NCI-H524 treated with DMSO at 0.1 percent for 48 hours (cell line): Measurements from ENCODE around the gene LDLRAP1.

Experiments
- DNase-seq: peaks from one replicate; lab custom pipeline; 2025; lab: John Stamatoyannopoulos, UW

LDLRAP1 gene

GRCh38 chr1:25544243-25544764, 898 bp downstream of the LDLRAP1 start:
- DNase-seq, result no peak

- no peak for DNase-seq
Measured at GRCh38 chr1:25544819-25545218, 1.4 kb downstream of the LDLRAP1 start.

GRCh38 chr1:25545767-25546166, 2.4 kb downstream of the LDLRAP1 start:
- no peak for DNase-seq

- DNase-seq, result no peak
Measured at GRCh38 chr1:25546193-25546592, 2.8 kb downstream of the LDLRAP1 start.

GRCh38 chr1:25548601-25549000, 5.2 kb downstream of the LDLRAP1 start:
- no peak for DNase-seq

GRCh38 chr1:25549273-25550154, 6.1 kb downstream of the LDLRAP1 start:
- no peak for DNase-seq

GRCh38 chr1:25550155-25550506, 6.7 kb downstream of the LDLRAP1 start:
- DNase-seq, result no peak

- DNase-seq, result no peak
Measured at GRCh38 chr1:25550683-25551310, 7.4 kb downstream of the LDLRAP1 start.

- no peak for DNase-seq
Measured at GRCh38 chr1:25553749-25554429, 10.5 kb downstream of the LDLRAP1 start.

- DNase-seq, result no peak
Measured at GRCh38 chr1:25554430-25554780, 11.0 kb downstream of the LDLRAP1 start.

GRCh38 chr1:25554886-25555752, 11.7 kb downstream of the LDLRAP1 start:
- no peak for DNase-seq

GRCh38 chr1:25555753-25556092, 12.3 kb downstream of the LDLRAP1 start:
- no peak for DNase-seq

GRCh38 chr1:25556132-25556670, 12.8 kb downstream of the LDLRAP1 start:
- DNase-seq, result no peak

GRCh38 chr1:25556791-25557476, 13.5 kb downstream of the LDLRAP1 start:
- DNase-seq, result no peak

- no peak for DNase-seq
Measured at GRCh38 chr1:25557543-25557942, 14.1 kb downstream of the LDLRAP1 start.

- DNase-seq, result no peak
Measured at GRCh38 chr1:25559031-25559430, 15.6 kb downstream of the LDLRAP1 start.

GRCh38 chr1:25560001-25560400, 16.6 kb downstream of the LDLRAP1 start:
- DNase-seq, result no peak

- no peak for DNase-seq
Measured at GRCh38 chr1:25560788-25561187, 17.4 kb downstream of the LDLRAP1 start.

GRCh38 chr1:25561421-25562100, 18.2 kb downstream of the LDLRAP1 start:
- no peak for DNase-seq

- no peak for DNase-seq
Measured at GRCh38 chr1:25562101-25562927, 18.9 kb downstream of the LDLRAP1 start.
